ENCODE results near the gene MORN5. TPM values are rescaled to one million over a fixed set of nuclear protein-coding genes. Genes with fewer than 3 reads are reported as not detected.
A peak's percentile ranks its signal among the peaks of the same experiment; 100 is the strongest.

MORN5 gene
- total RNA-seq, 1 donor from 2014 or later = not detected

GRCh38 chr9:122133263-122133983 is 26.3 kb upstream of the MORN5 start:
- intact Hi-C loops (cut with micrococcal nuclease) = no loop called here
- TF ChIP-seq CTCF (IDR thresholded peaks at IDR 0.05; ENCODE audit: borderline replicate concordance) = no peak

GRCh38 chr9:122133984-122134535 is 25.6 kb upstream of the MORN5 start:
- Histone ChIP-seq H3K27me3 (ENCODE audit: low read depth) (no peaks in the 10 kb centered on the region), H3K9me3 (replicated peaks) (no peaks in the 10 kb centered on the region), H3K27ac (replicated peaks) (peak overlapping the region; percentile 67), H3K36me3 (no peaks in the 10 kb centered on the region), H3K4me1 (peaks cover 63% of the 10 kb centered on the region), H3K4me3 (no peak overlapping the region)
- DNase-seq = no peak
- TF ChIP-seq CTCF (IDR thresholded peaks at IDR 0.05; ENCODE audit: borderline replicate concordance) = no peak
- intact Hi-C loops (cut with micrococcal nuclease) = no loop called here

More at GRCh38 chr9:122133263-122133983, 26.3 kb upstream of the MORN5 start:
- Histone ChIP-seq H3K27me3 (ENCODE audit: low read depth) (no peaks in the 10 kb centered on the region), H3K27ac (replicated peaks) (peak overlapping the region; percentile 67), H3K36me3 (no peaks in the 10 kb centered on the region), H3K4me3 (no peak overlapping the region), H3K4me1 (peaks cover 63% of the 10 kb centered on the region), H3K9me3 (replicated peaks) (no peaks in the 10 kb centered on the region)
- DNase-seq = peak; percentile 54

GRCh38 chr9:122134822-122135528 is 24.7 kb upstream of the MORN5 start:
- intact Hi-C loops (cut with micrococcal nuclease) = no loop called here
- no peak for DNase-seq
- TF ChIP-seq CTCF (IDR thresholded peaks at IDR 0.05; ENCODE audit: borderline replicate concordance) = no peak
- H3K36me3 ChIP-seq = no peaks in the 10 kb centered on the region
- H3K27ac ChIP-seq (replicated peaks) = no peak overlapping the region
- H3K4me3 ChIP-seq = no peak overlapping the region
- no peaks in the 10 kb centered on the region for H3K27me3 ChIP-seq (ENCODE audit: low read depth)
- peaks cover 67% of the 10 kb centered on the region for H3K4me1 ChIP-seq
- no peaks in the 10 kb centered on the region for H3K9me3 ChIP-seq (replicated peaks)

DNA sequence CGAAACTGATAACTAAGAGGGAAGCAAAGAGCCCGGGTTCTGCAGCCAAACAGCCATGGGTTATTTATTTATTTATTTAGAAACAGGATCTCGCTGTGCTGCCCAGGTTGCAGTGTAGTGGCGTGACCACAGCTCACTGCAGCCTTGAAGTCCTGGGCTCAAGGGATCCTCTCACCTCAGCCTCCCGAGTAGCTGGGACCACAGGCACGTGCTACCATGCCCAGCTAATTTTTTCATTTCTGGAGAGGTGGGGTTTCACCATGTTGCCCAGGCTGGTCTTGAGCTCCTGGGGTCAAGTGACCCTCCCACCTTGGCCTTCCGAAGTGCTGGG is 24.2 kb upstream of the MORN5 start:
- no peak for TF ChIP-seq CTCF (IDR thresholded peaks at IDR 0.05; ENCODE audit: borderline replicate concordance)
- no peak for DNase-seq
- peaks cover 69% of the 10 kb centered on the region for H3K4me1 ChIP-seq
- H3K27me3 ChIP-seq (ENCODE audit: low read depth) = no peaks in the 10 kb centered on the region
- H3K9me3 ChIP-seq (replicated peaks) = no peaks in the 10 kb centered on the region
- no peaks in the 10 kb centered on the region for H3K36me3 ChIP-seq
- no peak overlapping the region for H3K4me3 ChIP-seq
- H3K27ac ChIP-seq (replicated peaks) = no peak overlapping the region
- intact Hi-C loops (cut with micrococcal nuclease) = no loop called here

DNA sequence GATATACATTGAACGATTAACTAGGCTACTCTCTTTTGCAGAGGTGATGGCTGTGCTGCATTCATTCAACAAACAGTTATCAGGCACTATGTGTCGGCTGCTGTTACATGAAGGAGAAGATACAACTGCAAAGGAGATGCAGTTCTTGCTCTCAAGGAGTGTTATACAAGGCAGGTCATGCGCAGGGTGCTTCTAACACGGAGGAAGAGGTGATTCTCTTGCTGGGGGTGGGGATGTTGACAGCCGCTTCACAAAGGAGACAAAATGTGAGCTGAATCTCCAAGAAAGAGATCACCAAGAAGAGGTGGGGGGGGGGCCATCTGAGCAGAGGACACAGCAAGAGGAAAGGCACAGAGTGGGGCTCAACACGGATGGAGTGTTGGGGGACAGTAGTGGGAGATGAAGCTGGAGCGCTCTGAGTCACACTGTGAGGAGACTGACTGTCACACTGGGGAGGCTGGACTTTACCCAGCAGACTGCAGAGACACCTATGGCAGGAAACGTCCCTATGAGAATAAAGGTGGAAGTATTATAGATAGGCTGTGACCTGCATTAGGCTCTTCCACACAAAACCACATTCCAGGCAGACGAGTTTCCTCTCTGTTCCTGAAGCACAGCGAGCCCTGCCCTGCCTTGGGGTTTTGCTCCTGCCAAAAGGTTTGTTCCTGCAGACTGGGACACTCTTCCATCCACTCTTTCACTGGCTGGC is 21.0 kb upstream of the MORN5 start:
- Histone ChIP-seq H3K4me1 (peaks cover 69% of the 10 kb centered on the region), H3K36me3 (peaks cover 16% of the 10 kb centered on the region), H3K4me3 (no peak overlapping the region), H3K27me3 (ENCODE audit: low read depth) (no peaks in the 10 kb centered on the region), H3K27ac (replicated peaks) (no peak overlapping the region), H3K9me3 (replicated peaks) (no peaks in the 10 kb centered on the region)
- no peak for TF ChIP-seq CTCF (IDR thresholded peaks at IDR 0.05; ENCODE audit: borderline replicate concordance)
- intact Hi-C loops (cut with micrococcal nuclease) = no loop called here
- DNase-seq = no peak
